Raji (cell line): ENCODE measurements around the gene PSMA4.

Experiments
- POLR2A ChIP-seq: IDR thresholded peaks from 2 replicates; pipeline ENCODE4 v1.6.1; 2011; ENCODE audit warnings: low read depth, low read length, control low read depth; ENCODE audit not compliant: insufficient read depth

PSMA4 gene

GRCh38 chr15:78540871-78541743 is 863 bp downstream of the PSMA4 start:
- no peak for TF ChIP-seq POLR2A

- no peak for TF ChIP-seq POLR2A
Measured at GRCh38 chr15:78541744-78542034, 1.4 kb downstream of the PSMA4 start.

- TF ChIP-seq POLR2A = no peak
Measured at GRCh38 chr15:78542647-78543046, 2.4 kb downstream of the PSMA4 start.

GRCh38 chr15:78550194-78550593 is 9.9 kb downstream of the PSMA4 start:
- TF ChIP-seq POLR2A = no peak

GRCh38 chr15:78550815-78551214 is 10.6 kb downstream of the PSMA4 start:
- no peak for TF ChIP-seq POLR2A

- no peak for TF ChIP-seq POLR2A
Measured at GRCh38 chr15:78551902-78552301, 11.7 kb downstream of the PSMA4 start.

- no peak for TF ChIP-seq POLR2A
Measured at GRCh38 chr15:78552597-78552996, 12.4 kb downstream of the PSMA4 start.

GRCh38 chr15:78561490-78561889 is 21.2 kb downstream of the PSMA4 start:
- TF ChIP-seq POLR2A = no peak

GRCh38 chr15:78563092-78563491 is 22.8 kb downstream of the PSMA4 start:
- TF ChIP-seq POLR2A = no peak

GRCh38 chr15:78564743-78565096 is 24.5 kb downstream of the PSMA4 start:
- TF ChIP-seq POLR2A = no peak

GRCh38 chr15:78565097-78565950 is 25.1 kb downstream of the PSMA4 start, which contains the start of gene CHRNA5:
Gene CHRNA5, plus strand, starts transcription at chr15:78565520. Its CDS starts 200 bp downstream, at chr15:78565720.
- TF ChIP-seq POLR2A = peak; percentile 96

GRCh38 chr15:78565951-78566774 is 25.9 kb downstream of the PSMA4 start:
- TF ChIP-seq POLR2A = no peak

- no peak for TF ChIP-seq POLR2A
Measured at GRCh38 chr15:78567531-78567930, 27.3 kb downstream of the PSMA4 start.

GRCh38 chr15:78570710-78571109 is 30.5 kb downstream of the PSMA4 start:
- no peak for TF ChIP-seq POLR2A

GRCh38 chr15:78571382-78571781 is 31.1 kb downstream of the PSMA4 start:
- TF ChIP-seq POLR2A = no peak
